ENCODE measurements around the gene WDR64. TPM values are rescaled to one million over a fixed set of nuclear protein-coding genes. Genes with fewer than 3 reads are reported as not detected.

The WDR64 gene
- total and polyA plus RNA-seq, 8 donors = not detected

DNA sequence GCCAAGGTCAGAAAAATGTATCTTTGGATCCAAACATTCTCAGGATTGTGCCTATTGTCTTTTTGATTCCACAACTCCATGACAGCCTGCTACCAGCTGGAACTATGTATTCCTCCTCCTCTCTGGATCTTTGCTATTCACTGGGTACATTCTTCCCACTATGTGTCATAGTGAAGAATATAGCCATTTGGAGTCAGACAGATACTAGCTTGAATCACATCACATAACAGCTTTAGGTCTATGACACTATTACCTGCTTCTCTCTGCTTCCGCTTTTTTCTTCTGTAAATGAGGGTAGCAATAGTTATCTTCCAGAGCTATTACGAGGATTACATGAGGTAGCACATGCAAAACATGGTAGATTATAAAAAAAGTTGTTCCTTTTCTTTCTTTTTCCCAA lies 190.5 kb downstream of the WDR64 start:
- no peaks in the 10 kb centered on the region for H3K36me3 ChIP-seq
- no peaks in the 10 kb centered on the region for H3K9me3 ChIP-seq
- no peak overlapping the region for H3K4me3 ChIP-seq
- 84 to 97% methylated on average over 2 of the region's 2 CpGs for WGBS, 2 donors
- FAIRE-seq = no peak
- no peak overlapping the region for H3K27ac ChIP-seq
- no peak for ATAC-seq
- DNase-seq = no peak
- intact Hi-C loops (cut with DNase I) = no loop called here
- no peaks in the 10 kb centered on the region for H3K4me1 ChIP-seq
- no peaks in the 10 kb centered on the region for H3K27me3 ChIP-seq
- TF ChIP-seq, protein P1, sequence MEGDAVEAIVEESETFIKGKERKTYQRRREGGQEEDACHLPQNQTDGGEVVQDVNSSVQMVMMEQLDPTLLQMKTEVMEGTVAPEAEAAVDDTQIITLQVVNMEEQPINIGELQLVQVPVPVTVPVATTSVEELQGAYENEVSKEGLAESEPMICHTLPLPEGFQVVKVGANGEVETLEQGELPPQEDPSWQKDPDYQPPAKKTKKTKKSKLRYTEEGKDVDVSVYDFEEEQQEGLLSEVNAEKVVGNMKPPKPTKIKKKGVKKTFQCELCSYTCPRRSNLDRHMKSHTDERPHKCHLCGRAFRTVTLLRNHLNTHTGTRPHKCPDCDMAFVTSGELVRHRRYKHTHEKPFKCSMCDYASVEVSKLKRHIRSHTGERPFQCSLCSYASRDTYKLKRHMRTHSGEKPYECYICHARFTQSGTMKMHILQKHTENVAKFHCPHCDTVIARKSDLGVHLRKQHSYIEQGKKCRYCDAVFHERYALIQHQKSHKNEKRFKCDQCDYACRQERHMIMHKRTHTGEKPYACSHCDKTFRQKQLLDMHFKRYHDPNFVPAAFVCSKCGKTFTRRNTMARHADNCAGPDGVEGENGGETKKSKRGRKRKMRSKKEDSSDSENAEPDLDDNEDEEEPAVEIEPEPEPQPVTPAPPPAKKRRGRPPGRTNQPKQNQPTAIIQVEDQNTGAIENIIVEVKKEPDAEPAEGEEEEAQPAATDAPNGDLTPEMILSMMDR (IDR thresholded peaks at IDR 0.05) = no peak

DNA sequence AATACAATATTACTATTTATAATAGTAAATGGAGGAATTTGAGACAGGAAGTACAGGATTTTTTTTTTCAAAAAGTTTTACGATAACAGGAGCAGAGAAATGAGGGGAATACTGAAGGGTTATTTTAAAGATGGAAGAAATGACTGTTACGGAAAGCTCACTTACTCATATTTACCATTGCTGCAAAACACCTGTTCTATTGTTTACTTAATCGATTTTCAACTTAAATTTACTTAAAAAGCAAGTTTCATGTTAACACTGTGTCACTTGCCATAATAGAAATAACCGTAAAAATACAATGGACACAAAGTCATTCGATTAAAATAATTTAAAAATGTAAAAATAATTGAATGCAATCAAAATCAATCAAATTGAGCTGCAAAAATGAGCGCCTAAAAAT lies 192.5 kb downstream of the WDR64 start:
- H3K9me3 ChIP-seq = no peaks in the 10 kb centered on the region
- no peaks in the 10 kb centered on the region for H3K27me3 ChIP-seq
- H3K4me3 ChIP-seq = no peak overlapping the region
- no peak for DNase-seq
- WGBS, 2 donors = 19 to 25% methylated on average over 6 of the region's 6 CpGs
- TF ChIP-seq, protein P1 (IDR thresholded peaks at IDR 0.05) = no peak
- H3K27ac ChIP-seq = no peak overlapping the region
- intact Hi-C loops (cut with DNase I) = no loop called here
- no peak for FAIRE-seq
- H3K36me3 ChIP-seq = no peaks in the 10 kb centered on the region
- no peak for ATAC-seq
- H3K4me1 ChIP-seq = peaks cover 4 to 5% (median 4%) of the 10 kb centered on the region in 3 donors

DNA sequence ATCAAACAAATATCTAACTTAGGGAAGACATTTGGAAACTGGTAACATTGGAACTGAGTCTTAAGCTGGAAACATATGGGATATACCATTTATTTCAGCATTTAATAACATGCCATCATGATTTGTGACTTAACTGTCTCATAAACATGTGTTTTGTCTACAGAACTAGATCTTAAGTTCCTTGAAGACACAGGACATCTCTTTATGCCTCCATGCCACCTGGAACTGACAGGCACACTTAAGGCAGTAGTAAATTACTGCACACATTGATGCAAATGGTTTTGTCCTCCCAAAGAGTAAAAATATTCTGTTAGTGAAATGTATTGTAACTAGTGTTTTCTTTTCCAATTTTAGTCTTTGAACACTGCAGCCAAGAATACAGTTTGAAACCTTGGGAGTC lies 194.3 kb downstream of the WDR64 start:
- H3K9me3 ChIP-seq = no peaks in the 10 kb centered on the region
- peaks cover 4 to 5% (median 4%) of the 10 kb centered on the region in 3 donors for H3K4me1 ChIP-seq
- ATAC-seq (no peak), FAIRE-seq (no peak), DNase-seq (no peak)
- H3K27me3 ChIP-seq = no peaks in the 10 kb centered on the region
- intact Hi-C loops (cut with DNase I) = no loop called here
- no peak overlapping the region for H3K27ac ChIP-seq
- no peak overlapping the region for H3K4me3 ChIP-seq
- TF ChIP-seq, protein P1 (IDR thresholded peaks at IDR 0.05) = no peak
- H3K36me3 ChIP-seq = no peaks in the 10 kb centered on the region

DNA sequence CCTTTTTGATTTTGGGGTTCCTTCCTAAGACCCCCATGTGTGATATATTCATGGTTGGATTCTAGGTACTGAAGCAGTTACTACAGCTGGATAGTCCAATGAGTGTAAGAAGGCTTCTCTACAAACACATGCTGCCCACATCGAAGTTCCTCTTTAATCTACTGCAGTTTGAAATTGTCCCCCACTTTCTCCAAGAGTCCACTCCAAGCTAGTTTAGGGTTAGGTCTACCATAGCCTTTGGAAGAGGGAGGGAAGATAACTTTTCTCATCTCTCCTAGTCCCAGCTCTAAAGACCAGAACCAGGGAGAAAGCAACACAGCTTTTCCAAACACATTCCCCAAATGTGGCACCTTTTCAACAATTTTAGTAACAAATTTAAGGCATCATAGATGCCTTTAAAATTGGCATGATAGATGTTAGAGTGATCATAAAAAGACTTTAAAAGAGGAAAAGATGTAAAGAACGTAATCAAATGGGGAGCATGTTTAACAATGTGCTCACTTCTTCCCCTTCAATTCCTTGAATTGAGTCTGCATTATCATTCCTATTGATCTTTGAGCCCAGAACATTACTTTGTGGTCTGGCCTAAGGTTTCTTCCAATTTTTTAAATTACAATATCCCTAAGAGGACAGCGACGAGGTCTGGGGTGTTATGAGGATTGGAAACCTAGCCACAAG lies 194.9 kb downstream of the WDR64 start:
- H3K27me3 ChIP-seq = no peaks in the 10 kb centered on the region
- TF ChIP-seq, protein P1 (IDR thresholded peaks at IDR 0.05) = no peak
- no peaks in the 10 kb centered on the region for H3K36me3 ChIP-seq
- 90 to 92% methylated on average over 4 of the region's 4 CpGs for WGBS, 2 donors
- FAIRE-seq (no peak), DNase-seq (no peak), ATAC-seq (no peak)
- intact Hi-C loops (cut with DNase I) = no loop called here
- peaks cover 4 to 5% (median 4%) of the 10 kb centered on the region in 3 donors for H3K4me1 ChIP-seq
- H3K4me3 ChIP-seq = peak overlapping the region in 1 of 4 donors; percentile 56
- peak overlapping the region in 1 of 4 donors; percentile 99 for H3K27ac ChIP-seq
- no peaks in the 10 kb centered on the region for H3K9me3 ChIP-seq

DNA sequence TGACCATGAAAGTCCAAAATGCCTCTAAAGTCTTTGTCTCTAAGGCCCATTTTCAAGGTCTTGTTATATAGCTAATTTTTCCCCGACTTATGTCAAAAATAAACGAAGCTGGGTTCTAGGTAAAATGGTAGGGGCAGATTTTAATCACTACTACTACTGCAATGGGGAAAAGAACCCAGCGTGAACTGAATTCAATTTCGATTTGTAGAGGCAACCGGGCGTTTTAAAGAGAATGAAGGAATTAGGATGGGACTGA lies 195.4 kb downstream of the WDR64 start:
- Histone ChIP-seq H3K4me1 (peaks cover 4 to 5% (median 4%) of the 10 kb centered on the region in 3 donors), H3K9me3 (no peaks in the 10 kb centered on the region), H3K4me3 (peak overlapping the region; percentile 56 to 94 (median 85)), H3K27ac (peak overlapping the region; percentile 91 to 99 (median 95)), H3K36me3 (no peaks in the 10 kb centered on the region), H3K27me3 (no peaks in the 10 kb centered on the region)
- WGBS, 2 donors = 3 to 6% methylated on average over 6 of the region's 6 CpGs
- ATAC-seq = no peak
- DNase-seq = no peak
- TF ChIP-seq, protein P1 (IDR thresholded peaks at IDR 0.05) = no peak
- intact Hi-C loops (cut with DNase I) = no loop called here
- FAIRE-seq = no peak

Measured in pancreas (tissue), 10 donors.